Ascending aorta (tissue), 2 donors: ENCODE results near the gene DCBLD2. TPM values are rescaled to one million over a fixed set of nuclear protein-coding genes. Genes with fewer than 3 reads are reported as not detected.

Source experiments
- DNase-seq, 2 donors: peaks; one replicate each; pipeline ENCODE4 v3.0.0-alpha.2; 2019; ENCODE audit warnings: low spot score in 2 of 2
- H3K27ac ChIP-seq, 2 donors: fragments of 200-600 bp; sonication (generic); one replicate each; pipeline ENCODE4 v1.5.1; 2016 to 2017; ENCODE audit warnings: mild to moderate bottlenecking in 1 of 2
- H3K27me3 ChIP-seq: fragments of 200-600 bp; sonication (generic); one replicate; pipeline ENCODE4 v1.5.1; 2017
- H3K36me3 ChIP-seq, 2 donors: fragments of 200-600 bp; sonication (generic); one replicate each; pipeline ENCODE4 v1.5.1; 2016
- H3K4me1 ChIP-seq, 2 donors: fragments of 200-600 bp; sonication (generic); one replicate each; pipeline ENCODE4 v1.5.1; 2016 to 2017; ENCODE audit warnings: mild to moderate bottlenecking in 1 of 2
- H3K4me3 ChIP-seq, 2 donors: fragments of 200-600 bp; sonication (generic); one replicate each; pipeline ENCODE4 v1.5.1; 2016 to 2017; ENCODE audit warnings: mild to moderate bottlenecking in 1 of 2
- H3K9me3 ChIP-seq, 2 donors: fragments of 200-600 bp; sonication (generic); one replicate each; pipeline ENCODE4 v1.5.1; 2016
- CTCF ChIP-seq, 3 experiments: fragments of 200-600 bp in 2 of 3; fragments of 450-650 bp in 1 of 3; sonication (generic) in 2 of 3; IDR thresholded peaks; one replicate each; pipeline ENCODE4 v1.5.1; 2016 to 2019; ENCODE audit warnings: antibody characterized with exemption in 3 of 3, mild to moderate bottlenecking in 1 of 3, moderate library complexity in 1 of 3
- intact Hi-C: fragments of 100-400 bp; cut with DNase I; formaldehyde crosslinking; loops from one replicate; pipeline ENCODE4 v1.15.1; 2023
- total RNA-seq: library from RNA; depleted of rRNA; stranded (reverse); fragments of >200 nt; gene quantifications from one replicate; pipeline ENCODE4 v1.1.0, GENCODE V29; 2016

The DCBLD2 gene
- total RNA-seq, 1 donor from 2014 or later: 16.3 TPM

- Histone ChIP-seq H3K4me1 (peaks cover 4 to 6% of the 10 kb centered on the region in 2 donors), H3K27me3 (no peaks in the 10 kb centered on the region), H3K36me3 (peaks cover 0 to 12% of the 10 kb centered on the region in 2 donors), H3K9me3 (peaks cover 0 to 9% of the 10 kb centered on the region in 2 donors), H3K27ac (no peak overlapping the region), H3K4me3 (no peak overlapping the region)
- TF ChIP-seq CTCF (IDR thresholded peaks at IDR 0.05): no peak
- intact Hi-C loops: no loop called here
- DNase-seq: no peak
These were observed 44.8 kb downstream of the DCBLD2 start for GRCh38 chr3:98856724-98857123.

- Histone ChIP-seq H3K27ac (no peak overlapping the region), H3K9me3 (peaks cover 0 to 9% of the 10 kb centered on the region in 2 donors), H3K4me1 (peaks cover 4 to 6% of the 10 kb centered on the region in 2 donors), H3K36me3 (peaks cover 0 to 12% of the 10 kb centered on the region in 2 donors), H3K27me3 (no peaks in the 10 kb centered on the region), H3K4me3 (no peak overlapping the region)
- no peak for DNase-seq
- no peak for TF ChIP-seq CTCF (IDR thresholded peaks at IDR 0.05)
- intact Hi-C loops: no loop called here
These were observed 45.6 kb downstream of the DCBLD2 start for GRCh38 chr3:98855806-98856400.

- Histone ChIP-seq H3K27ac (no peak overlapping the region), H3K4me3 (no peak overlapping the region), H3K36me3 (peaks cover 5 to 7% of the 10 kb centered on the region in 2 donors), H3K9me3 (no peaks in the 10 kb centered on the region), H3K27me3 (no peaks in the 10 kb centered on the region), H3K4me1 (peaks cover 0 to 4% of the 10 kb centered on the region in 2 donors)
- no peak for DNase-seq
- no peak for TF ChIP-seq CTCF (IDR thresholded peaks at IDR 0.05)
- intact Hi-C loops: no loop called here
These were observed 53.4 kb downstream of the DCBLD2 start for GRCh38 chr3:98848108-98848507.

GRCh38 chr3:98846101-98846500 lies 55.4 kb downstream of the DCBLD2 start:
- DNase-seq: no peak
- Histone ChIP-seq H3K27ac (no peak overlapping the region), H3K36me3 (peaks cover 5 to 7% of the 10 kb centered on the region in 2 donors), H3K27me3 (no peaks in the 10 kb centered on the region), H3K4me3 (no peak overlapping the region), H3K9me3 (no peaks in the 10 kb centered on the region), H3K4me1 (peaks cover 0 to 4% of the 10 kb centered on the region in 2 donors)
- intact Hi-C loops: no loop called here
- TF ChIP-seq CTCF (IDR thresholded peaks at IDR 0.05): no peak

- Histone ChIP-seq H3K27me3 (no peaks in the 10 kb centered on the region), H3K4me1 (peaks cover 0 to 4% of the 10 kb centered on the region in 2 donors), H3K9me3 (no peaks in the 10 kb centered on the region), H3K27ac (no peak overlapping the region), H3K4me3 (no peak overlapping the region), H3K36me3 (peaks cover 1 to 6% of the 10 kb centered on the region in 2 donors)
- DNase-seq: no peak
- TF ChIP-seq CTCF (IDR thresholded peaks at IDR 0.05): no peak
- intact Hi-C loops: no loop called here
These were observed 58.1 kb downstream of the DCBLD2 start for GRCh38 chr3:98843266-98843959.
